Measurements from ENCODE around the gene LSAMP. TPM values are rescaled to one million over a fixed set of nuclear protein-coding genes. Genes with fewer than 3 reads are reported as not detected.

LSAMP gene
- total and polyA plus RNA-seq, 2 of the 8 experiments (the other 6 are each of a cell fraction or from before 2014, with no cell fraction given), result 1.8 to 5.7 TPM

GRCh38 chr3:116160594-116160993, 284.7 kb downstream of the LSAMP start:
- Histone ChIP-seq H3K18ac (ENCODE audit: extremely low read depth, low read length) (no peak overlapping the region), H3K9ac (replicated peaks in 1 of 4; ENCODE audit: extremely low read depth in 1 of 4, low read depth in 3 of 4, low read length in 3 of 4) (no peak overlapping the region), H3K4me3 (ENCODE audit: extremely low read depth in 1 of 4, insufficient read depth in 2 of 4, low read depth in 3 of 4, low read length in 4 of 4) (no peak overlapping the region), H3K4me2 (ENCODE audit: insufficient read depth in 1 of 2, low read depth in 2 of 2, low read length in 2 of 2) (no peak overlapping the region), H2BK20ac (ENCODE audit: low read length) (no peak overlapping the region), H4K20me1 (replicated peaks in 1 of 2; ENCODE audit: control insufficient read depth in 1 of 2, insufficient read depth in 2 of 2, low read length in 2 of 2) (no peaks in the 10 kb centered on the region), H2AFZ (ENCODE audit: low read length) (no peak overlapping the region), H3K56ac (replicated peaks; ENCODE audit: insufficient read length, low read depth, low read length) (no peak overlapping the region), H4K8ac (ENCODE audit: extremely low read depth, insufficient read depth, low read length) (no peak overlapping the region), H2BK15ac (ENCODE audit: low read length) (no peak overlapping the region), H3K79me2 (ENCODE audit: control insufficient read depth in 1 of 2, insufficient read depth in 2 of 2, low read length in 2 of 2) (no peaks in the 10 kb centered on the region), H3K9me3 (ENCODE audit: insufficient read depth in 2 of 2, low read depth in 1 of 2, low read length in 1 of 2) (no peaks in the 10 kb centered on the region), H3K23ac (ENCODE audit: insufficient read length) (no peak overlapping the region), H3K14ac (ENCODE audit: insufficient read length) (no peak overlapping the region), H3K27me3 (replicated peaks in 1 of 4; ENCODE audit: control insufficient read depth in 3 of 4, extremely low read depth in 1 of 4, insufficient read depth in 3 of 4, low read length in 3 of 4) (no peaks in the 10 kb centered on the region; a peak in 1 of 7 replicates), H2AK5ac (ENCODE audit: low read depth, low read length) (no peak overlapping the region), H3K27ac (ENCODE audit: low read depth, low read length) (no peak overlapping the region), H4K91ac (replicated peaks; ENCODE audit: insufficient read length, low read length) (no peak overlapping the region), H3K36me3 (ENCODE audit: control insufficient read depth in 2 of 4, insufficient read depth in 4 of 4, low read length in 3 of 4) (no peaks in the 10 kb centered on the region), H3K4ac (replicated peaks; ENCODE audit: insufficient read length, low read depth, low read length) (no peak overlapping the region), H2BK5ac (ENCODE audit: low read depth, low read length) (no peak overlapping the region), H3K4me1 (replicated peaks in 1 of 4; ENCODE audit: control insufficient read depth in 3 of 4, insufficient read depth in 4 of 4, low read length in 3 of 4) (no peaks in the 10 kb centered on the region; a peak in 1 of 7 replicates), H2BK120ac (replicated peaks; ENCODE audit: low read depth, low read length) (no peak overlapping the region), H3K79me1 (ENCODE audit: low read depth, low read length) (no peaks in the 10 kb centered on the region), H2BK12ac (ENCODE audit: low read depth, low read length) (no peak overlapping the region), H4K5ac (ENCODE audit: insufficient read length, low read depth, low read length) (no peak overlapping the region), H3K23me2 (ENCODE audit: low read depth, low read length) (no peaks in the 10 kb centered on the region)
- ChIA-PET CTCF (ENCODE audit: partially characterized antibody) (interaction anchor here (1.5 kb wide), 1 partner anchor 11 kb away, joined by 6 read pairs; no protein-coding TSS in a partner anchor), POLR2A (ENCODE audit: partially characterized antibody) (no interaction called here)
- no peak for FAIRE-seq
- DNase-seq (ENCODE audit: low read depth in 1 of 2, low spot score in 2 of 2), result no peak
- 87% methylated on average over 1 of the region's 1 CpG; no CpG with 5 or more reads in 1 of the 2 experiments for WGBS, 2 experiments (ENCODE audit: extremely low coverage in 1 of 2, insufficient coverage in 1 of 2, insufficient read length in 1 of 2, insufficient replicate concordance in 2 of 2, low coverage in 1 of 2, low lambda C conversion rate in 2 of 2, missing lambda C conversion rate in 1 of 2)
- TF ChIP-seq USF2 (IDR thresholded peaks at IDR 0.05; ENCODE audit: low read length), result no peak
- no peak for TF ChIP-seq CTCF (IDR thresholded peaks at IDR 0.05; ENCODE audit: control extremely low read depth in 1 of 3, insufficient read depth in 1 of 3, low read depth in 1 of 3, low read length in 3 of 3)
- TF ChIP-seq TCF12 (IDR thresholded peaks at IDR 0.05; ENCODE audit: low read depth, low read length), result no peak
- no peak for TF ChIP-seq JUND (IDR thresholded peaks at IDR 0.05; ENCODE audit: low read length)
- TF ChIP-seq CEBPB (IDR thresholded peaks at IDR 0.05; ENCODE audit: low read depth, low read length), result no peak
- no peak for TF ChIP-seq FOSL1 (IDR thresholded peaks at IDR 0.05; ENCODE audit: insufficient read depth, low read depth, low read length)
- TF ChIP-seq ATF3 (IDR thresholded peaks at IDR 0.05; ENCODE audit: insufficient read depth, low read depth, low read length), result no peak
- no peak for TF ChIP-seq KDM5A (IDR thresholded peaks at IDR 0.05; ENCODE audit: low read length)
- TF ChIP-seq GABPA (IDR thresholded peaks at IDR 0.05; ENCODE audit: borderline replicate concordance, insufficient read depth, low read length), result no peak

Measured in H1 (cell line).